A673 (cell line): ENCODE measurements around the gene OSBPL6. TPM values are rescaled to one million over a fixed set of nuclear protein-coding genes. Genes with fewer than 3 reads are reported as not detected.
"Not testable (repeated sequence)": the region's sequence is repeated elsewhere in the genome, so short reads cannot be mapped to it uniquely, and the experiment has no call there.

Experiments
- BruUV-seq: library from RNA; stranded (reverse); fragments of 400-500 nt; replicated peaks from 2 replicates; lab custom pipeline; 2021; lab: Mats Ljungman, UMichigan
- CTCF ChIA-PET: fragments of 300-600 bp; sonication (Branson Sonifier 250); formaldehyde crosslinking; loops from one replicate; lab custom pipeline; 2022; ENCODE audit warnings: antibody characterized with exemption; lab: Charles Lee
- POLR2A ChIA-PET: fragments of 300-600 bp; sonication (Branson Sonifier 250); formaldehyde crosslinking; loops from one replicate; lab custom pipeline; 2022; ENCODE audit warnings: antibody characterized with exemption; ENCODE audit not compliant: low non-redundant PET; lab: Charles Lee
- DNase-seq: peaks from one replicate; pipeline ENCODE4 v3.0.0-alpha.2; 2015; ENCODE audit warnings: low spot score
- H3K27ac ChIP-seq: fragments of 200-600 bp; sonication (generic); 2 replicates; pipeline ENCODE4 v1.5.1; 2016; ENCODE audit warnings: mixed run types, low read depth, mild to moderate bottlenecking, mixed read lengths, antibody characterized with exemption, low read length; ENCODE audit not compliant: poor library complexity, severe bottlenecking
- H3K27me3 ChIP-seq: fragments of 200-600 bp; sonication (generic); replicated peaks from 2 replicates; pipeline ENCODE4 v1.6.1; 2017; ENCODE audit warnings: mixed run types, low read depth, mild to moderate bottlenecking, mixed read lengths, antibody characterized with exemption, low read length; ENCODE audit not compliant: insufficient read depth, poor library complexity
- H3K36me3 ChIP-seq: fragments of 200-600 bp; sonication (generic); 2 replicates; pipeline ENCODE4 v1.6.1; 2016; ENCODE audit warnings: mixed run types, mild to moderate bottlenecking, mixed read lengths, antibody characterized with exemption, low read length; ENCODE audit not compliant: insufficient read depth, poor library complexity, severe bottlenecking
- H3K4me1 ChIP-seq: fragments of 200-600 bp; sonication (generic); 2 replicates; pipeline ENCODE4 v1.6.1; 2017; ENCODE audit warnings: mixed run types, mild to moderate bottlenecking, mixed read lengths, antibody characterized with exemption, low read length; ENCODE audit not compliant: insufficient read depth, poor library complexity, severe bottlenecking
- H3K4me3 ChIP-seq: fragments of 200-600 bp; sonication (generic); 2 replicates; pipeline ENCODE4 v1.5.1; 2016; ENCODE audit warnings: low read depth, mixed run types, mild to moderate bottlenecking, mixed read lengths, low read length; ENCODE audit not compliant: poor library complexity, severe bottlenecking
- H3K9me3 ChIP-seq: fragments of 200-600 bp; sonication (generic); 2 replicates; pipeline ENCODE4 v1.6.1; 2016; ENCODE audit warnings: mixed run types, low read depth, mild to moderate bottlenecking, mixed read lengths, antibody characterized with exemption, low read length; ENCODE audit not compliant: poor library complexity, severe bottlenecking
- EZH2 ChIP-seq: fragments of 200-600 bp; sonication (generic); IDR thresholded peaks from 2 replicates; pipeline ENCODE4 v1.6.1; 2017; ENCODE audit warnings: borderline replicate concordance, low read depth, mild to moderate bottlenecking, mixed read lengths, antibody characterized with exemption, low read length; ENCODE audit not compliant: poor library complexity, severe bottlenecking
- intact Hi-C: fragments of 100-400 bp; cut with micrococcal nuclease; formaldehyde crosslinking; loops from one replicate; pipeline ENCODE4 v1.10.0; 2022; ENCODE audit not compliant: unreplicated experiment
- total RNA-seq: library from RNA; stranded (reverse); gene quantifications from 2 replicates; pipeline ENCODE4 v1.2.3, GENCODE V29; 2021
- TF ChIP-seq, protein P1 (sequence below): fragments of 300-800, 200-600 bp; sonication (generic); conservative IDR thresholded peaks from 2 replicates; pipeline ENCODE4 v1.5.1; 2017; ENCODE audit warnings: low read depth, mild to moderate bottlenecking, antibody characterized with exemption, low read length, moderate library complexity, mixed read lengths

Gene OSBPL6
- total RNA-seq, 1 experiment from 2014 or later, result 19.3 TPM

DNA sequence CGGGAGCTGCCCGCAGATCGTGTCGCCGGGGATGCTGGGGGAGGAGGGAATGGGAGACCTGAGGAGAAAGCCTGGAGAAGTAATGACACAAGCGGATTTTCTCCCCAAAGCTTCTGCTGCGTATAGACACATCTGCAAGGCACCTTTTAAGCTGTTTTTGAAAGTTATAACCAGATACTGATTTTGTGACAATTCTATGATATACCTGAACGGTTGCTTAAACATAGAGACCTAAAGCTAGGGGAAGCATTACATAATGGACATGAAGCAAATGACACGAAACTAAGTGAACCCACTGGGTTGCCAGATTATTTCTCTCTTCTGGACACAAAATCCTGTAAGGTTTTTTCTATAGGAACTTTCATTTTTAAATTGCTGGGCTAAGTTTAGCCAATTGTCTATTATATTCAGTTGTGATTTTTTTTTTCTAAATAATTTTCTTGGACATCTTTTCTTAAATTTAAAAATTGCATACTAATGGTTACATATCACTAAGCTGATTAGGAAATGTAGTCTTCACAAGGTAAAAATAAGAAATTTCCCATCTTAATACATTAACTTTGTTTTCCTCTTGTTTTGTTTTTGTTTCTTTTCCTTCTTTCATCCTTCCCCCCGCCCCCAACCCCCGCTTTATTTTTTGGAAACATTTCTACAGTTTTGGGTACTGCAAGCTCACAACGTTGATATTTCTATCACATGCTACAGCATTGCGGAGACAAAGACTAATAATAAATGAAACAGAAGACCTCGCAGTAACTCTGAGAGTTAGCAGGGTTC, 1.3 kb downstream of the OSBPL6 start:
- Histone ChIP-seq H3K4me3 (peak overlapping the region; percentile 92), H3K27me3 (no peaks in the 10 kb centered on the region), H3K4me1 (peaks cover 47% of the 10 kb centered on the region), H3K36me3 (no peaks in the 10 kb centered on the region), H3K9me3 (no peaks in the 10 kb centered on the region), H3K27ac (peak overlapping the region; percentile 72)
- peak; percentile 77 for DNase-seq
- TSS peak; percentile 36 for BruUV-seq
- no peak for TF ChIP-seq EZH2
- TF ChIP-seq, protein P1, sequence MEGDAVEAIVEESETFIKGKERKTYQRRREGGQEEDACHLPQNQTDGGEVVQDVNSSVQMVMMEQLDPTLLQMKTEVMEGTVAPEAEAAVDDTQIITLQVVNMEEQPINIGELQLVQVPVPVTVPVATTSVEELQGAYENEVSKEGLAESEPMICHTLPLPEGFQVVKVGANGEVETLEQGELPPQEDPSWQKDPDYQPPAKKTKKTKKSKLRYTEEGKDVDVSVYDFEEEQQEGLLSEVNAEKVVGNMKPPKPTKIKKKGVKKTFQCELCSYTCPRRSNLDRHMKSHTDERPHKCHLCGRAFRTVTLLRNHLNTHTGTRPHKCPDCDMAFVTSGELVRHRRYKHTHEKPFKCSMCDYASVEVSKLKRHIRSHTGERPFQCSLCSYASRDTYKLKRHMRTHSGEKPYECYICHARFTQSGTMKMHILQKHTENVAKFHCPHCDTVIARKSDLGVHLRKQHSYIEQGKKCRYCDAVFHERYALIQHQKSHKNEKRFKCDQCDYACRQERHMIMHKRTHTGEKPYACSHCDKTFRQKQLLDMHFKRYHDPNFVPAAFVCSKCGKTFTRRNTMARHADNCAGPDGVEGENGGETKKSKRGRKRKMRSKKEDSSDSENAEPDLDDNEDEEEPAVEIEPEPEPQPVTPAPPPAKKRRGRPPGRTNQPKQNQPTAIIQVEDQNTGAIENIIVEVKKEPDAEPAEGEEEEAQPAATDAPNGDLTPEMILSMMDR, result no peak
- ChIA-PET POLR2A (no interaction called here), CTCF (interaction anchor here (0.7 kb wide), 1 partner anchor 9 kb away, joined by 3 read pairs; no protein-coding TSS in a partner anchor)
- intact Hi-C loops, result loop anchor here (5.0 to 10.0 kb wide), 2 partner anchors 82 to 219 kb away; no protein-coding TSS in a partner anchor

DNA sequence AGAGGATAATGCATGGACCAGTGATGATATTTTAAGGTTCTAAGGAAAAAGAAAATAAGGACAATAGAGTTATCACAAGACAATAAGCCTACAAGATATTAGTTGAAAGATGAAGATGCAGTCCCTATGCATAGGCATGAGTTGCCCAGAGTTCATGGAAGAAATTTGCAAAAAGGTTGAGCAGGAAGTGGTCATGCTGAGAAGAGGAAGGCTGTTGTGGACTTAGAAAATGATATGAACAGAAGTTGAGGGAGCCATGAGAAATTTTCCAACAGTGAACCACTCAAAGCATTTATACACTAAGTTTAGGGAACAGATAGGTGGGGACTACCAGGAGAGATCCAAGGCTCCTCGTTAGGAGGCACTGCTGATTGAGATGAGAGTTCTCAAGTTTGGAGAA, 3.5 kb downstream of the OSBPL6 start:
- no peak overlapping the region for H3K27ac ChIP-seq
- no peak for TF ChIP-seq EZH2
- TF ChIP-seq, protein P1, result no peak
- intact Hi-C loops, result loop anchor here (5.0 to 10.0 kb wide), 2 partner anchors 80 to 217 kb away; no protein-coding TSS in a partner anchor
- H3K9me3 ChIP-seq, result no peaks in the 10 kb centered on the region
- H3K4me3 ChIP-seq, result no peak overlapping the region
- no peaks in the 10 kb centered on the region for H3K36me3 ChIP-seq
- H3K4me1 ChIP-seq, result peaks cover 49% of the 10 kb centered on the region
- BruUV-seq, result no TSS peak
- H3K27me3 ChIP-seq, result no peaks in the 10 kb centered on the region
- ChIA-PET POLR2A (no interaction called here), CTCF (no interaction called here)
- peak; percentile 91 for DNase-seq

DNA sequence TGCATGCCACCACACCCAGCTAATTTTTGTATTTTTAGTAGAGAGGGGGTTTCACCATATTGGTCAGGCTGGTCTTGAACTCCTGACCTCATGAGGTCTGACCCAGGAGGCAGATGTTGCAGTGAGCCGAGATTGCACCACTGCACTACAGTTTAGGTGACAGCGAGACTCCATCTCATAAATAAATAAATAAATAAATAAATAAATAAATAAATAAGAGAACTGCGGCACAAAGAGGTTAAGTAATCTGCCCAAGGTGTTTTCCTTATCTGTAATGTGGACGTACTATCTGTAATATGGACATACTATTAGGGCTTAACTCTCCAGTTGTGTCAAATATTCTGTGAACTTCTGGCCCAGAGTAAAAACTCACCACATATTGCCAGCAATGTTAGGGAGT, 4.1 kb downstream of the OSBPL6 start:
- intact Hi-C loops, result loop anchor here (5.0 to 10.0 kb wide), 2 partner anchors 79 to 216 kb away; no protein-coding TSS in a partner anchor

More for the DNA sequence above, 4.1 kb downstream of the OSBPL6 start:
- H3K27ac ChIP-seq, DNase-seq, H3K9me3 ChIP-seq, POLR2A ChIA-PET, BruUV-seq, H3K4me3 ChIP-seq, H3K27me3 ChIP-seq, CTCF ChIA-PET, H3K36me3 ChIP-seq: not testable (repeated sequence)
- H3K4me1 ChIP-seq, result peaks cover 54% of the 10 kb centered on the region
